ENCODE results near the gene CASQ2. TPM values are rescaled to one million over a fixed set of nuclear protein-coding genes. Genes with fewer than 3 reads are reported as not detected.

CASQ2 gene
- total and polyA plus RNA-seq, 4 donors, result 2.8 to 47.9 (median 15.2) TPM

- H3K4me3 ChIP-seq (ENCODE audit: low read length in 2 of 2), result no peak overlapping the region
- WGBS, 2 donors, result 96% methylated on average over 8 of the region's 8 CpGs
- ATAC-seq (ENCODE audit: low FRiP score), result no peak
Observed at GRCh38 chr1:115651391-115651790, 117.1 kb downstream of the CASQ2 start.

DNA sequence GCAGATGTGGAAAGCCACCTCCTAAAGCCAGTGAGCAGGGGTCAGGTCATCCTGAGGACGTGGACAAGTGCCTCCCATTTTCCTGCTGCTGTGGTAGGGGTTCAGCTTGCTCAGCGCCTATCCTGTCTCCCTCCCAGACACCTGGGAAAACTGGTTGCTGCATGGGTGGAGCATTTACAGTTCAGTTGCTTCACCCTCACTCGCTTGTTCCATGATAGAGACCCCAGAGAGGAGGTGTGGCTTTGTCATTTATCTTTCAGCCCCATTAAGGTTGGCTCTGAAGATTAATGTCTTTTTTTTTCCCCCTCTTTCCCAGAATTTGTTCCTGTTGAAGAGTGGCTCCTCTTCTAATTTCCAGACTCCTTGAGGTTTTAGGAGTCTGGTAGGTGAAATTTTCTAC is 117.6 kb downstream of the CASQ2 start:
- WGBS, 2 donors, result 86 to 96% methylated on average over 3 of the region's 3 CpGs
- peaks cover 0 to 3% of the 10 kb centered on the region in 2 donors for H3K4me1 ChIP-seq (ENCODE audit: control insufficient read depth in 1 of 2, insufficient read depth in 2 of 2, low read length in 2 of 2)
- no peaks in the 10 kb centered on the region for H3K36me3 ChIP-seq (ENCODE audit: control insufficient read depth in 1 of 2, insufficient read depth in 2 of 2, low read length in 1 of 2)
- DNase-seq, result no peak
- H3K9me3 ChIP-seq (ENCODE audit: control insufficient read depth, low read length), result no peaks in the 10 kb centered on the region
- intact Hi-C loops (cut with DNase I), result no loop called here
- no peak overlapping the region for H3K4me3 ChIP-seq (ENCODE audit: low read length in 2 of 2)
- H3K27me3 ChIP-seq (ENCODE audit: control insufficient read depth in 1 of 2, insufficient read depth in 2 of 2, low read length in 1 of 2), result no peaks in the 10 kb centered on the region
- ATAC-seq (ENCODE audit: low FRiP score), result no peak
- no peak overlapping the region for H3K27ac ChIP-seq (ENCODE audit: low read depth in 1 of 2, low read length in 2 of 2)

More at GRCh38 chr1:115651391-115651790, 117.1 kb downstream of the CASQ2 start:
- DNase-seq, result no peak
- no peaks in the 10 kb centered on the region for H3K9me3 ChIP-seq (ENCODE audit: control insufficient read depth, low read length)
- H3K4me1 ChIP-seq (ENCODE audit: control insufficient read depth in 1 of 2, insufficient read depth in 2 of 2, low read length in 2 of 2), result peaks cover 0 to 3% of the 10 kb centered on the region in 2 donors
- H3K27me3 ChIP-seq (ENCODE audit: control insufficient read depth in 1 of 2, insufficient read depth in 2 of 2, low read length in 1 of 2), result no peaks in the 10 kb centered on the region
- no peak overlapping the region for H3K27ac ChIP-seq (ENCODE audit: low read depth in 1 of 2, low read length in 2 of 2)
- H3K36me3 ChIP-seq (ENCODE audit: control insufficient read depth in 1 of 2, insufficient read depth in 2 of 2, low read length in 1 of 2), result no peaks in the 10 kb centered on the region
- intact Hi-C loops (cut with DNase I), result no loop called here

Other genes starting within 250 kb of the CASQ2 start
- 10 to 100 TPM; 10.5 to 14.8 TPM for gene VANGL1, start 126.7 kb downstream of the CASQ2 start, total RNA-seq
- gene VANGL1, start 126.7 kb downstream of the CASQ2 start, polyA plus RNA-seq, result 1 to 10 TPM in 1 of 2 donors, under 1 TPM in 1; 0.75 to 1.5 TPM
- gene NHLH2, start 72.4 kb upstream of the CASQ2 start, total RNA-seq, result not detected
- not detected for gene NHLH2, start 72.4 kb upstream of the CASQ2 start, polyA plus RNA-seq
- 1 to 10 TPM; 6.6 to 6.8 TPM for gene SLC22A15, start 207.8 kb upstream of the CASQ2 start, total RNA-seq
- 1 to 10 TPM; 2.9 to 4.4 TPM for gene SLC22A15, start 207.8 kb upstream of the CASQ2 start, polyA plus RNA-seq